HTR-8/SVneo (cell line): ENCODE results near the gene CD82.
A peak's percentile ranks its signal among the peaks of the same experiment; 100 is the strongest.

Experiments
- DNase-seq: peaks from one replicate; pipeline ENCODE4 v3.0.0; 2011; ENCODE audit warnings: low spot score, mixed read lengths; ENCODE audit not compliant: insufficient read length
- FAIRE-seq: peaks from 2 replicates; lab custom pipeline; 2011; peaks lifted over from hg19 to GRCh38; lab: Jason Lieb, UNC

CD82 gene

GRCh38 chr11:44611687-44612434 is 46.4 kb downstream of the CD82 start:
- DNase-seq, result no peak
- no peak for FAIRE-seq

GRCh38 chr11:44613153-44613552 is 47.7 kb downstream of the CD82 start:
- FAIRE-seq (no peak), DNase-seq (no peak)

- DNase-seq, result no peak
- FAIRE-seq, result no peak
Measured at GRCh38 chr11:44614281-44614775, 48.9 kb downstream of the CD82 start.

- DNase-seq (no peak), FAIRE-seq (no peak)
Measured at GRCh38 chr11:44615041-44615755, 49.7 kb downstream of the CD82 start.

- DNase-seq, result no peak
- FAIRE-seq, result no peak
Measured at GRCh38 chr11:44615913-44616791, 50.7 kb downstream of the CD82 start.

- FAIRE-seq (no peak), DNase-seq (no peak)
Measured at GRCh38 chr11:44617671-44618461, 52.4 kb downstream of the CD82 start.

GRCh38 chr11:44618561-44619425 is 53.3 kb downstream of the CD82 start:
- FAIRE-seq, result no peak
- DNase-seq, result no peak

GRCh38 chr11:44620328-44620725 is 54.9 kb downstream of the CD82 start:
- DNase-seq, result no peak
- FAIRE-seq, result no peak

- FAIRE-seq (peak; percentile 62), DNase-seq (peak; percentile 73)
Measured at GRCh38 chr11:44621140-44621681, 55.7 kb downstream of the CD82 start.

- FAIRE-seq (no peak), DNase-seq (no peak)
Measured at GRCh38 chr11:44621784-44622183, 56.3 kb downstream of the CD82 start.

- DNase-seq, result no peak
- no peak for FAIRE-seq
Measured at GRCh38 chr11:44622190-44622650, 56.8 kb downstream of the CD82 start.

GRCh38 chr11:44622721-44623258 is 57.3 kb downstream of the CD82 start:
- FAIRE-seq (no peak), DNase-seq (no peak)

GRCh38 chr11:44623341-44623730 is 57.9 kb downstream of the CD82 start:
- FAIRE-seq (peak; percentile 36), DNase-seq (no peak)

- no peak for FAIRE-seq
- no peak for DNase-seq
Measured at GRCh38 chr11:44623731-44624491, 58.4 kb downstream of the CD82 start.

- no peak for FAIRE-seq
- DNase-seq, result no peak
Measured at GRCh38 chr11:44624761-44625221, 59.3 kb downstream of the CD82 start.

GRCh38 chr11:44625759-44626523 is 60.5 kb downstream of the CD82 start:
- DNase-seq (no peak), FAIRE-seq (peak; percentile 16)

GRCh38 chr11:44626645-44627044 is 61.2 kb downstream of the CD82 start:
- no peak for DNase-seq
- no peak for FAIRE-seq
